ENCODE results near the gene DUS1L.

Gene DUS1L

DNA sequence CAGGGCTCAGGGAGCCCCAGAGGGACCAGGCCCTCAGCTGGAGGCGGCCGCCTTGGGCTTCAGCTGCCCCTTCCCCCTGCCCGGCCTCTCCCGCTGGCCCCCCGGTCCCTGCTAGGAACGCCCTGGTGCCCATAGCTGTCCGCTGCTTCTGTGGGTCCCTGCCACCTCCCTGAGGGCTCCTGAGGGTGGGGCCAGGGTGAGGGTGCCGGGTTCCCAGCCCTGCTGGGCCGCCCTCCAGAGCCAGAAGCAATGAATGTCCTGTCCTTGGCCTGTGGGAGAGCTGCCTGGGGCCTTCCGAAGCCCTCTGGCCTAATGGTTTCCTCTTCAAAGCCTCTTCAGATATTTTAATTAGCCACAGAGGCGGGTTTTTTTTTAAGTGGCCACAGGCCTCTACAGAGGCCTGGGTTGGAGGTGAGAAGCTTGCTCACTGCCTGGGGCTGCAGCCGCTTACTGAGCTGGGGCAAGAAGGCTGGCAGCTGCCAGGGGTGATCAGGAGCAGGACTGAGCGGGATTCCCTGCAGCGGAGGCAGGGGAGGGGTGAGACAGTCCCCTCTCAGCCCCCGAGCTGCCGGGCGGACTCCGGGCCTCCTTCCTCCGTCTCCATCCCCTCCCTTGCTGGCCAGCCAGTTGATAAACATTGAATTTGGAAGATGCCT lies 52.8 kb downstream of the DUS1L start:
- no peak overlapping the region for H3K27ac ChIP-seq
- TF ChIP-seq, protein P1, sequence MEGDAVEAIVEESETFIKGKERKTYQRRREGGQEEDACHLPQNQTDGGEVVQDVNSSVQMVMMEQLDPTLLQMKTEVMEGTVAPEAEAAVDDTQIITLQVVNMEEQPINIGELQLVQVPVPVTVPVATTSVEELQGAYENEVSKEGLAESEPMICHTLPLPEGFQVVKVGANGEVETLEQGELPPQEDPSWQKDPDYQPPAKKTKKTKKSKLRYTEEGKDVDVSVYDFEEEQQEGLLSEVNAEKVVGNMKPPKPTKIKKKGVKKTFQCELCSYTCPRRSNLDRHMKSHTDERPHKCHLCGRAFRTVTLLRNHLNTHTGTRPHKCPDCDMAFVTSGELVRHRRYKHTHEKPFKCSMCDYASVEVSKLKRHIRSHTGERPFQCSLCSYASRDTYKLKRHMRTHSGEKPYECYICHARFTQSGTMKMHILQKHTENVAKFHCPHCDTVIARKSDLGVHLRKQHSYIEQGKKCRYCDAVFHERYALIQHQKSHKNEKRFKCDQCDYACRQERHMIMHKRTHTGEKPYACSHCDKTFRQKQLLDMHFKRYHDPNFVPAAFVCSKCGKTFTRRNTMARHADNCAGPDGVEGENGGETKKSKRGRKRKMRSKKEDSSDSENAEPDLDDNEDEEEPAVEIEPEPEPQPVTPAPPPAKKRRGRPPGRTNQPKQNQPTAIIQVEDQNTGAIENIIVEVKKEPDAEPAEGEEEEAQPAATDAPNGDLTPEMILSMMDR (conservative IDR thresholded peaks at IDR 0.05) = no peak

- H3K27ac ChIP-seq = no peak overlapping the region
- TF ChIP-seq, protein P1 (conservative IDR thresholded peaks at IDR 0.05) = no peak
These were observed 53.4 kb downstream of the DUS1L start for GRCh38 chr17:82012261-82012639.

DNA sequence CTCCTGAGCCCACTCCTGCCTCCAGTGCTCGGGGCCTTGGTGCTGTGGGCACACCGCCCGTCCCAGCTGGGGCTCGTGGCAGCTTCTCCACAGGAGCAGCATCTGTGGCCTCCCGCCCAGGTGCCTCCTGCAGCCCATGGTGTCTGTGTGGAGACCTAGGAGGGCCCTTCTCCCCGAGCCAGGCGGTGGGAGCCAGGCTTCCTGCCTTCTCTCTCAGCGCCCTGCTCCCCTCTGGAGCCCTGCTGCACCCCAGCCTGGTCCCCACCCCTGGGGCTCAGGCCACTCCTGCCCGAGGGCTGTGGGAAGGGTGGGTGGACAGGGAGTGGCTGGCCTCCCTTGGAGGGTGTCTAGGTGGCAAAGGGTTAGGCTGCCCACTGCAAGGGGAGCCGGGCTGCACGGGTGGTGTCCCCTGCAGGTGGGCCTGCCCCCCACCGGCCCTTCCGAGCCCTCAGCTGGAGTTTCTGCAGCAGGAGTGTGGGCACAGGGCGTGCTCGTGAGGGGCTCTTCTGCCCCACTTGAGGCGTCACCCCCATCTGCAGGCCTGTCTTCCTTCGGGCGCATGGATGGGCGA lies 53.9 kb downstream of the DUS1L start:
- TF ChIP-seq, protein P1 (conservative IDR thresholded peaks at IDR 0.05) = no peak
- no peak overlapping the region for H3K27ac ChIP-seq

GRCh38 chr17:82010575-82011525 lies 54.8 kb downstream of the DUS1L start:
- H3K27ac ChIP-seq = no peak overlapping the region
- TF ChIP-seq, protein P1 (conservative IDR thresholded peaks at IDR 0.05) = no peak

DNA sequence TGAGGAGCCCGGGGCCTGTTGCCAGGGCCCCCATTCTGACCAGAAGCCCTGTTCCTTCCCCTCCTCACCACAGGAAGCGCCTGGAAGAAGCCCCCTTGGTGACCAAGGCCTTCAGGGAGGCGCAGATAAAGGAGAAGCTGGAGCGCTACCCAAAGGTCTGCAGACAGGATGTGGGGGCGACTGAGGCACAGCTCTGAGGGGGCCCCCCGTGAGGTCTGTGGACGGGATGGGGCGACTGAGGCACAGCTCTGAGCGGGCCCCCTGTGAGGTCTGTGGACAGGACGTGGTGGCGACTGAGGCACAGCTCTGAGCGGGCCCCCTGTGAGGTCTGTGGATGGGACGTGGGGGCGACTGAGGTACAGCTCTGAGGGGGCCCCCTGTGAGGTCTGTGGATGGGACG lies 56.2 kb downstream of the DUS1L start:
- H3K27ac ChIP-seq = no peak overlapping the region
- TF ChIP-seq, protein P1 (conservative IDR thresholded peaks at IDR 0.05) = no peak

DNA sequence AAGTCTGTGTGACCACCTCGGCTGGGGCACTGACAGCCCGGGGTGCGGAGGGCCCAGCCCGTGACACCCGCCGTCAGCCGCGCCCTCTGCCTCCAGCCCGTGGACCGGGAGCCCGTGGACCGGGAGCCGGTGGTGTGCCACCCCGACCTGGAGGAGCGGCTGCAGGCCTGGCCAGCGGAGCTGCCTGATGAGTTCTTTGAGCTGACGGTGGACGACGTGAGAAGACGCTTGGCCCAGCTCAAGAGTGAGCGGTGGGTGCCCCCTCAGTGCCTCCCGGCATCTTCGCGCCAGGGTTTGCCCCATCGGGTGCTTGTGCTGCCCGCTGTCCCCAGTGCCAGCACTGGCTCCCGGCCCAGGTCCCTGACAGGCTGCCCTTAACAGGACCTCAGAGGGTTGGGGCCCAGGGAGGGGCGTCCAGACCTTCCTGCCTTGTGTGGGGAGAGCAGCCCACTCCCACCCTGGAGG lies 56.6 kb downstream of the DUS1L start:
- H3K27ac ChIP-seq = no peak overlapping the region
- TF ChIP-seq, protein P1 (conservative IDR thresholded peaks at IDR 0.05) = no peak

Data from VCaP (cell line).